Measurements from ENCODE around the gene FAR1. TPM values are rescaled to one million over a fixed set of nuclear protein-coding genes. Genes with fewer than 3 reads are reported as not detected.
"Not testable (repeated sequence)": the region's sequence is repeated elsewhere in the genome, so short reads cannot be mapped to it uniquely, and the experiment has no call there.

The FAR1 gene
- polyA plus RNA-seq, 1 experiment = 37.5 TPM

DNA sequence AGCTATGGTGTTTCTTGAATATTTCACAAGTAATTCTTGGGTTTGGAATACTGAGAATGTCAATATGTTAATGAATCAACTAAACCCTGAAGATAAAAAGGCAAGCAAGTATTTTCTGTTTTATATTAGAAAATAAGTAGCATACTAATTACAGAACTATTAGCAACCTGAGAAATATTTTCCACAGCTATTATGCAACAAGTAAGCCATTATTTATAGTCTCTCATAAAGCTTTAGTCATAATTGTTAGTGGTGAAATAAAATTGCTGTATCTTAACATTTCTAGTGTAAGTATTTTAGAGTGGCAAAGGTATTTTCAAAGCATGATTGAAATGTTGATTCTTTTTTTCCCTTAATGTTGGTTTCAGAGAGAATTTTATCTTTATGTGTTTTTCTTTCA is 53.3 kb downstream of the FAR1 start:
- H3K27me3 ChIP-seq (ENCODE audit: control insufficient read depth, insufficient read depth, low read length) = no peaks in the 10 kb centered on the region
- ChIA-PET CTCF (no interaction called here), POLR2A (interaction anchor here (0.6 kb wide), 1 partner anchor 9 kb away, joined by 5 read pairs; no protein-coding TSS in a partner anchor)
- DNase-seq (ENCODE audit: low read depth) = peak; percentile 16
- TF ChIP-seq, protein P1, sequence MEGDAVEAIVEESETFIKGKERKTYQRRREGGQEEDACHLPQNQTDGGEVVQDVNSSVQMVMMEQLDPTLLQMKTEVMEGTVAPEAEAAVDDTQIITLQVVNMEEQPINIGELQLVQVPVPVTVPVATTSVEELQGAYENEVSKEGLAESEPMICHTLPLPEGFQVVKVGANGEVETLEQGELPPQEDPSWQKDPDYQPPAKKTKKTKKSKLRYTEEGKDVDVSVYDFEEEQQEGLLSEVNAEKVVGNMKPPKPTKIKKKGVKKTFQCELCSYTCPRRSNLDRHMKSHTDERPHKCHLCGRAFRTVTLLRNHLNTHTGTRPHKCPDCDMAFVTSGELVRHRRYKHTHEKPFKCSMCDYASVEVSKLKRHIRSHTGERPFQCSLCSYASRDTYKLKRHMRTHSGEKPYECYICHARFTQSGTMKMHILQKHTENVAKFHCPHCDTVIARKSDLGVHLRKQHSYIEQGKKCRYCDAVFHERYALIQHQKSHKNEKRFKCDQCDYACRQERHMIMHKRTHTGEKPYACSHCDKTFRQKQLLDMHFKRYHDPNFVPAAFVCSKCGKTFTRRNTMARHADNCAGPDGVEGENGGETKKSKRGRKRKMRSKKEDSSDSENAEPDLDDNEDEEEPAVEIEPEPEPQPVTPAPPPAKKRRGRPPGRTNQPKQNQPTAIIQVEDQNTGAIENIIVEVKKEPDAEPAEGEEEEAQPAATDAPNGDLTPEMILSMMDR (IDR thresholded peaks at IDR 0.05; ENCODE audit: insufficient read depth, low read depth, low read length) = no peak
- H3K4me3 ChIP-seq (ENCODE audit: low read depth, low read length) = no peak overlapping the region
- peaks cover 6% of the 10 kb centered on the region for H3K36me3 ChIP-seq (ENCODE audit: control insufficient read depth, insufficient read depth, low read length)

DNA sequence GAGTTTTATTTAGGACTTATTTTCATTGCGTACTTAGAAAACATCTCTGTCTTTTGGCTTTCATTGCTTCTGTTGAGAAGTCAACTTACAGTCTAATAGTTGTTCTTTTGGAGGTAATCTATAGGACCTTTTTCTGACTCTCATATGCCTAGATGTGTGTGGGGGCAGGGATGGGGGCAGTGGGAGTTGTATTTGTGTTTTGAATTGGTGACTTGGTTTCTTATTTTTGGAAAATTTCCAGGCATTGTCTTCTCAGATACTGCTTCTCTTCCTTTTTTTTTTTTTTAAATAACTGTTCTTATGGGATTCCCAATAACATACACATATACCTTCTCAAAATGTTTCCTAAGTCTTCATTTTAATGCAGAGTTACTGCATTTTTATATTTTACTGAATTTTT is 58.0 kb downstream of the FAR1 start:
- POLR2A ChIA-PET = no interaction called here
- TF ChIP-seq, protein P1 (IDR thresholded peaks at IDR 0.05; ENCODE audit: insufficient read depth, low read depth, low read length) = no peak
- peaks cover 4% of the 10 kb centered on the region for H3K36me3 ChIP-seq (ENCODE audit: control insufficient read depth, insufficient read depth, low read length)

DNA sequence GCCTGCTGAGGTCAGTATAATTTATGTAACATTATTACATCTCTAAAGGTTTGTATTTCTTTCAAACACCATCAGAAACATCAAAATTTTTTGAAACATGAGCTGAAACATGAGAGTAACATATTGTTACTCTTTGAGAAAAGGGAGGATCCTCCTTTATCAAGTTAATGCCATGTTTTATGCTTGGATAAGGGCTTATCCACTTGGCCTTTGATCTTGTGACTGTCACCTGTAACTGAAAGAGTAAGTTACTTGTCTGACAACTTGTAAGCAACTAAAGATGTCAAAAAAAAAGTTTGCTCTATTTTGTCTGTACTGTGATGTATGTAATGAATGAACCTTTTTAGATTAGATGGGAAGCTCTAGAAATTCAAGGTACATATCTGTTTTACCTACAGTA is 59.6 kb downstream of the FAR1 start:
- ChIA-PET POLR2A (no interaction called here), CTCF (no interaction called here)
- Histone ChIP-seq H3K36me3 (ENCODE audit: control insufficient read depth, insufficient read depth, low read length) (peaks cover 1% of the 10 kb centered on the region), H3K27me3 (ENCODE audit: control insufficient read depth, insufficient read depth, low read length) (no peaks in the 10 kb centered on the region), H3K4me3 (ENCODE audit: low read depth, low read length) (no peak overlapping the region)
- TF ChIP-seq, protein P1 (IDR thresholded peaks at IDR 0.05; ENCODE audit: insufficient read depth, low read depth, low read length) = no peak
- no peak for DNase-seq (ENCODE audit: low read depth)

More for the DNA sequence above, 58.0 kb downstream of the FAR1 start:
- no peak overlapping the region for H3K4me3 ChIP-seq (ENCODE audit: low read depth, low read length)
- H3K27me3 ChIP-seq (ENCODE audit: control insufficient read depth, insufficient read depth, low read length) = no peaks in the 10 kb centered on the region
- CTCF ChIA-PET = no interaction called here
- no peak for DNase-seq (ENCODE audit: low read depth)

DNA sequence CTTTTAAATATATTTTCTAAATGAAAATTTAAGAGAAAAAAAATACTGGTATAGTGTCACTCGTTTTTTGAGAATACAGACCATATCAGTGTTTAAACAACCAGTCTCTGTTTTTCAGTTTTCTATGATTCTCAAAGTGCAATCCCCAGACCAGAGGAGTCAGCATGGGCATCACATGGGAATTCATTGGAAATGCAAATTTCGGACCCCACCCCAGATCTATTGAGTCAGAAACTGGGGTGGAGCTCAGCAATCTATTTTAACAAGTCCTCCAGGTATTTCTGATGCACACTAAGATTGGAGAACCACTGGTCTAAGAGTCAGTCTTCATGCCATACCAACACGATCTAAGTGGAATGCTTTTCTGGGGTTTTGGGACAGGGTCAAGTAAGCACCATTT is 66.1 kb downstream of the FAR1 start:
- POLR2A ChIA-PET = no interaction called here

DNA sequence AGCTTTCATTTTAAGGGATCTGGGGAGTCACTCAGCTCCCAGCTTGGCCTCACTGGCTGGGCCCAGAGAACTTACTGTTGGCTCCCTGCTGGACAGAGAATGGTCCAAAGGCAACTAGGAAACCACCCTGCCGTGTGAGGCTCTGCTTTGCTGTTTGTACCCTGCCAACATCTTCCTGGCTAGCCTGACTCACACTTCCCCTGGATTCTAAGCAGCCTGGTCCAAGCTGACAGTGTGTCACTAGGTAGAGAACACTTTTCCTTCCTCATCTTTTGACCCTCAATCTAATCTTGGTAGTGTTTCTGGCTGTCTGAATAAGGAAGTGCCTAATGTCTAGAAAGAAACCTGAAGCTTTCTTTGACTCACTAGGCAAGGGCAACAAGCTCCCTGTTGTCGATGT is 76.7 kb downstream of the FAR1 start:
- CTCF ChIA-PET = no interaction called here
- no peaks in the 10 kb centered on the region; the same call in 1 of the 2 replicates for H3K27me3 ChIP-seq (ENCODE audit: control insufficient read depth, insufficient read depth, low read length)
- DNase-seq (ENCODE audit: low read depth) = no peak
- no peaks in the 10 kb centered on the region for H3K36me3 ChIP-seq (ENCODE audit: control insufficient read depth, insufficient read depth, low read length)
- TF ChIP-seq, protein P1 (IDR thresholded peaks at IDR 0.05; ENCODE audit: insufficient read depth, low read depth, low read length) = no peak
- no peak overlapping the region for H3K4me3 ChIP-seq (ENCODE audit: low read depth, low read length)
- POLR2A ChIA-PET = no interaction called here

More for the DNA sequence above, 66.1 kb downstream of the FAR1 start:
- Histone ChIP-seq H3K36me3 (ENCODE audit: control insufficient read depth, insufficient read depth, low read length) (no peaks in the 10 kb centered on the region), H3K4me3 (ENCODE audit: low read depth, low read length) (no peak overlapping the region), H3K27me3 (ENCODE audit: control insufficient read depth, insufficient read depth, low read length) (no peaks in the 10 kb centered on the region)
- CTCF ChIA-PET = no interaction called here
- no peak for DNase-seq (ENCODE audit: low read depth)
- TF ChIP-seq, protein P1 (IDR thresholded peaks at IDR 0.05; ENCODE audit: insufficient read depth, low read depth, low read length) = no peak

DNA sequence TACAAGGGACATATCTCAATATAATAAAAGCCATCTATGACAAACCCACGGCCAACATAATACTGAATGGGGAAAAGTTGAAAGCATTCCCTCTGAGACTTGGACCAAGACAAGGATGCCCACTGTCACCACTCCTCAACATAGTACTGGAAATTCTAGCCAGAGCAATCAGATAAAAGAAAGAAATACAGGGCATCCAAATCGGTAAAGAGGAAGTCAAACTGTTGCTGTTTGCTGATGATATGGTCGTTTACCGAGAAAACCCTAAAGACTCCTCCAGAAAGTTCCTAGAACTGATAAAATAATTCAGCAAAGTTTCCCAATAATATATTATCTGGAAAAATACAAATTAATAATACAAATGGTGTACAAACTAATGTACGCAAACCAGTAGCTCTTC is 84.8 kb downstream of the FAR1 start:
- H3K36me3 ChIP-seq (ENCODE audit: control insufficient read depth, insufficient read depth, low read length); POLR2A ChIA-PET; H3K27me3 ChIP-seq (ENCODE audit: control insufficient read depth, insufficient read depth, low read length); H3K4me3 ChIP-seq (ENCODE audit: low read depth, low read length); DNase-seq (ENCODE audit: low read depth); CTCF ChIA-PET: not testable (repeated sequence)
